ENCODE results near the gene MPZL3. TPM values are rescaled to one million over a fixed set of nuclear protein-coding genes. Genes with fewer than 3 reads are reported as not detected.

The MPZL3 gene
- total RNA-seq, 6 donors from 2014 or later: 2.3 to 27.7 (median 10.4) TPM

DNA sequence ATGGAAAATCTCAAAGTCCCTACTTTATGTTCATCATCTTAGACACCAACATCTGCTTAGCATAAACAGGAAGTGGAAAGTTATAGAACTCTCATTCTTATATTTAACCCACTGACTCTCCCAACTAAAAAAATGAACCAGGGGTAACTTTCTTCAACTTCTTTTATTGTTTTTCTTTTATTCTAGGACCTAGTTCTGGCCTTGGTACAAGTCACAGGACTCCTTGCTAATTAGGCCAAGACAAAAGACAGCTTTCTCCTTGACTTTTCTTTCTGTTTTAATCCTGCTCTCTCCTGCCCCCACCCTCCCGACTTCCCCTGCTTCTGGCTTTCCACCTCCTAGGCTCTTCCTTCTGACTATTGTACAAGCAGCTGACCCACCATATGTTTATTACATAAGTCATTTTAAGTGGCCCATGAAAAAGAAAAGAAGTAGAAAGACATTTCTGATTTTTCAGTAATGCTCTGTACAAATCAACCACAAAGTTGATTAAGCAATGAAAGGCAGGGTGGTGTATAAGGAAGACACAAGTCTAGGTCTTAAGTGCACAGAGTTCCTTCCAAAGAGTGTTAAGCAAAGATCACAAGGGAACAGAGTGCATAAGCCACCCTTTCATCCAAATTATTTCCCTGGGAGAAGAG, 45.7 kb downstream of the MPZL3 start:
- Histone ChIP-seq H3K36me3 (peaks cover 0 to 4% (median 0%) of the 10 kb centered on the region in 4 donors), H3K4me1 (peaks cover 11 to 20% (median 13%) of the 10 kb centered on the region in 4 donors), H3K27me3 (peaks cover 0 to 2% (median 0%) of the 10 kb centered on the region in 4 donors), H3K4me3 (no peak overlapping the region), H3K9me3 (no peaks in the 10 kb centered on the region), H3K27ac (peak overlapping the region; percentile 45 to 74 (median 64))
- ATAC-seq (ENCODE audit: low FRiP score in 2 of 2): peak; percentile 45 to 76
- TF ChIP-seq, protein P1, sequence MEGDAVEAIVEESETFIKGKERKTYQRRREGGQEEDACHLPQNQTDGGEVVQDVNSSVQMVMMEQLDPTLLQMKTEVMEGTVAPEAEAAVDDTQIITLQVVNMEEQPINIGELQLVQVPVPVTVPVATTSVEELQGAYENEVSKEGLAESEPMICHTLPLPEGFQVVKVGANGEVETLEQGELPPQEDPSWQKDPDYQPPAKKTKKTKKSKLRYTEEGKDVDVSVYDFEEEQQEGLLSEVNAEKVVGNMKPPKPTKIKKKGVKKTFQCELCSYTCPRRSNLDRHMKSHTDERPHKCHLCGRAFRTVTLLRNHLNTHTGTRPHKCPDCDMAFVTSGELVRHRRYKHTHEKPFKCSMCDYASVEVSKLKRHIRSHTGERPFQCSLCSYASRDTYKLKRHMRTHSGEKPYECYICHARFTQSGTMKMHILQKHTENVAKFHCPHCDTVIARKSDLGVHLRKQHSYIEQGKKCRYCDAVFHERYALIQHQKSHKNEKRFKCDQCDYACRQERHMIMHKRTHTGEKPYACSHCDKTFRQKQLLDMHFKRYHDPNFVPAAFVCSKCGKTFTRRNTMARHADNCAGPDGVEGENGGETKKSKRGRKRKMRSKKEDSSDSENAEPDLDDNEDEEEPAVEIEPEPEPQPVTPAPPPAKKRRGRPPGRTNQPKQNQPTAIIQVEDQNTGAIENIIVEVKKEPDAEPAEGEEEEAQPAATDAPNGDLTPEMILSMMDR (IDR thresholded peaks at IDR 0.05): no peak
- TF ChIP-seq POLR2A (IDR thresholded peaks at IDR 0.05): no peak
- TF ChIP-seq EP300 (IDR thresholded peaks at IDR 0.05): peak in 1 of 4 donors; percentile 38
- DNase-seq: no peak
- WGBS, 2 donors: 14 to 28% methylated on average over 1 of the region's 1 CpG

DNA sequence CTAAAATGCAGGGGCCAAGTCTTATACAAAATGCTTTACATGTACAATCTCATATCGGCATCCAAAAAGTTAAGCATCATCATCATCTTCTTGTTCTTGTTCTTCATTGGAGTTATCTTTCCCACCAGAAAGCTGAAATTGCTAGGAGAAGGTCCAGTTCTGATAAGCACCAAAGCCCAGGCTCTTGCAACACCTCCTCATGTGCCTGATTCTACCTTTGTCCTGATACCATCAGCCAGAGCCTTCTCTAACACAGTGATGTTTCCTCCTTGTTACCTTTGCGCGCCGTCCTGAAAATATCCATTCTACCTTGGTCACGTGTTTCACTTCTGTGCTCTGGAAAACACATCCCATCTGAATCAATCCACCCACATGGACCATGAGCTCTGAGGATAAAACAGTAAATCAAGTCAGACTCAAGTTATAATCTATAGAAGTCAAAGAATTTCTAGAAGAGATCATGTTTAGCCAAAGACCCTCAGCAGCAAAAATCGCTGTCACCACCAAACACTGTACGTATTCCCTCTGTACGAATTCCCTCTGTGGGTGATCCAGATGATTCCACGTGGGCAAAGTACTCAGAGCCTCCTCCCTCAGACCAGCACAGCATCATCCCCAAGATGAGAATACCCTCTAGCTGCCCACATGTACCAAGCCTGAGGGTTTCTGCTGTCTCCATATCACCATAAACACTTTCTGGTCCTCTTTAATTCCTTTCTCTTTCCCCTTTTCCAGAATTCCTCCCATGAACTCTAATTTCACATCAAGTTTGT, 46.4 kb downstream of the MPZL3 start:
- no peak overlapping the region for H3K4me3 ChIP-seq
- H3K36me3 ChIP-seq: peaks cover 0 to 4% (median 0%) of the 10 kb centered on the region in 4 donors
- H3K27ac ChIP-seq: peak overlapping the region in 3 of 4 donors; percentile 63 to 74 (median 64)
- H3K27me3 ChIP-seq: peaks cover 0 to 2% (median 0%) of the 10 kb centered on the region in 4 donors
- WGBS, 2 donors: 94 to 95% methylated on average over 9 of the region's 9 CpGs
- H3K9me3 ChIP-seq: no peaks in the 10 kb centered on the region
- DNase-seq (no peak), ATAC-seq (ENCODE audit: low FRiP score in 2 of 2) (no peak)
- peaks cover 7 to 12% (median 12%) of the 10 kb centered on the region in 4 donors for H3K4me1 ChIP-seq
- no peak for TF ChIP-seq POLR2A (IDR thresholded peaks at IDR 0.05)
- no peak for TF ChIP-seq EP300 (IDR thresholded peaks at IDR 0.05)
- TF ChIP-seq POLR2AphosphoS5 (IDR thresholded peaks at IDR 0.05): no peak
- TF ChIP-seq, protein P1 (IDR thresholded peaks at IDR 0.05): no peak

DNA sequence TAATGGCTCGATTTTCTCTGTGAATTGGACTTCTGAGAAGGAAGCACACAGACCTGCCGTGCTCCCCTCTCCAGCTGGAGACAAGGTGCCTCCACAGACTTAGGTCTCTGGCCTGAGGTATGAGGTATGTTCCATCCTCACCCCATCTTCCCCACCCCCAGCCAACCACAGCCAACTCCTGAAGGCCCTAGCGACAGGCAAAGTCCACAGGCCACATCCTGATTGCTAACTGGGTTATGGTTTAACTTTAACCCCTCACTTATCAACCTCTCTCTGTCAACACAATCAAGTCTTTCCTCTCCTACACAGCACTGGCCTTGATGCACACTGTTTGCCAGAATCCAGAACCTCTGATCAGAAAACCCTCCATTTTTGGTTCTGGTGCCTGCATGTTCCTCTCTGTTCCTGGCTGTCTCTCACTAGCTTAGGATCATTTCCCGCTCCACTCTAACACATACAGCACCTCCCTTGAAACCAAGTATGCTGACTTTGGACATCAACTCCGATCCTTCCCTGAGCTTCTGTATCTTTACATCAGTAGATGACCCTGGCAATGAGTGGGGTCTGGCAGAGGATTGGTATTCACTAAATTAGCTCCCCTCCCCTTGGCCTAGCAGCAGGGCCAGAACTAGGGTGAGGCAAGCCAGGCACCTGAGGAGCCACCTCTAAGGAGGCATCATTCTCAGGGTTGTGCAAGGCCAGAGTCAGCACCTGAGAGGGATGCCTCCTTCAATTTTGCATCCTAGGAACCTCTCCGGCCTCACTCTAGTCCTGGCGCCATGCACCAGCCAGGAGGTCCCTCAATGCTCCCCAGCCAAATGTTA, 49.4 kb downstream of the MPZL3 start:
- Histone ChIP-seq H3K27me3 (peaks cover 0 to 2% (median 0%) of the 10 kb centered on the region in 4 donors), H3K4me3 (no peak overlapping the region), H3K4me1 (peaks cover 13 to 23% (median 18%) of the 10 kb centered on the region in 4 donors), H3K27ac (no peak overlapping the region), H3K36me3 (peaks cover 0 to 4% (median 0%) of the 10 kb centered on the region in 4 donors), H3K9me3 (no peaks in the 10 kb centered on the region)
- no peak for TF ChIP-seq POLR2A (IDR thresholded peaks at IDR 0.05)
- TF ChIP-seq, protein P1 (IDR thresholded peaks at IDR 0.05): no peak
- TF ChIP-seq POLR2AphosphoS5 (IDR thresholded peaks at IDR 0.05): peak in 1 of 2 donors; percentile 53
- TF ChIP-seq EP300 (IDR thresholded peaks at IDR 0.05): no peak
- DNase-seq: no peak
- WGBS, 2 donors: 83 to 86% methylated on average over 7 of the region's 7 CpGs
- ATAC-seq (ENCODE audit: low FRiP score in 2 of 2): no peak

DNA sequence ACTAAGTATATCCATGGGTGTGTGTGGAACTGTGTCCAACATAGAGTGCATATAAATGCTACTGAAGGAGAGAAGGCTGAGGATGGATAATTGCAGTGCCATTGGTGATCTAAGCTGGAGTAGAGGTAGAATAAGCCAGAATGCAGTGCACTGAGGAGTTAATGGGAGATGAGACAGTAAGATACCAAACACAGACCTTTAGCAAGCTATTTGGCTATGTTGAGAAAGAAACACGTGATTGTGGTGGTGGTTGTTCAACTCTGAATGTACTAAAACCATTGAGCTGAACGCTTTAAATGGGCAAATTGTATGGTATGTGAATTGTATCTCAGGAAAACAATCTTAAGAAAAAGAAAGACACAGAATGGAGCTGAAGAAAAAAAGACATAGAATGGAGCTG, 50.2 kb downstream of the MPZL3 start:
- DNase-seq (no peak), ATAC-seq (ENCODE audit: low FRiP score in 2 of 2) (no peak)
- H3K4me3 ChIP-seq: no peak overlapping the region
- WGBS, 2 donors: 86 to 88% methylated on average over 2 of the region's 2 CpGs
- H3K9me3 ChIP-seq: no peaks in the 10 kb centered on the region
- peaks cover 0 to 4% (median 0%) of the 10 kb centered on the region in 4 donors for H3K36me3 ChIP-seq
- peaks cover 9 to 23% (median 16%) of the 10 kb centered on the region in 4 donors for H3K4me1 ChIP-seq
- TF ChIP-seq POLR2A (IDR thresholded peaks at IDR 0.05) (no peak), POLR2AphosphoS5 (IDR thresholded peaks at IDR 0.05) (no peak), EP300 (IDR thresholded peaks at IDR 0.05) (no peak)
- TF ChIP-seq, protein P1 (IDR thresholded peaks at IDR 0.05): no peak
- H3K27ac ChIP-seq: no peak overlapping the region
- peaks cover 0 to 2% (median 0%) of the 10 kb centered on the region in 4 donors for H3K27me3 ChIP-seq

All from upper lobe of left lung (tissue), 6 donors.